Epithelial cell of proximal tubule (primary cell): Measurements from ENCODE around the gene CERS6. TPM values are rescaled to one million over a fixed set of nuclear protein-coding genes. Genes with fewer than 3 reads are reported as not detected.

Experiments used
- DNase-seq: peaks from one replicate; pipeline ENCODE4 v3.0.0-alpha.2; 2011; ENCODE audit warnings: low read depth
- H3K4me3 ChIP-seq: 2 replicates; pipeline ENCODE4 v1.5.1; 2011; ENCODE audit warnings: low read depth, mild to moderate bottlenecking, low read length
- CTCF ChIP-seq: conservative IDR thresholded peaks from 2 replicates; pipeline ENCODE4 v1.5.1; 2012; ENCODE audit warnings: low read depth, mild to moderate bottlenecking, low read length
- total RNA-seq: library from RNA; depleted of rRNA; stranded (reverse); fragments of >200 nt; gene quantifications from 2 replicates; pipeline ENCODE4 v1.2.3, GENCODE V29; 2015

CERS6 gene
- total RNA-seq, 1 donor from 2014 or later, result 11.6 TPM

- no peak for DNase-seq
- no peak for TF ChIP-seq CTCF
- no peak overlapping the region for H3K4me3 ChIP-seq
Measured at GRCh38 chr2:168594778-168595177, 138.7 kb downstream of the CERS6 start.

GRCh38 chr2:168596881-168597655 lies 141.0 kb downstream of the CERS6 start:
- TF ChIP-seq CTCF, result no peak
- no peak overlapping the region for H3K4me3 ChIP-seq
- no peak for DNase-seq

- TF ChIP-seq CTCF, result no peak
- H3K4me3 ChIP-seq, result no peak overlapping the region
- no peak for DNase-seq
Measured at GRCh38 chr2:168599738-168600137, 143.7 kb downstream of the CERS6 start.

- no peak overlapping the region for H3K4me3 ChIP-seq
- DNase-seq, result no peak
- no peak for TF ChIP-seq CTCF
Measured at GRCh38 chr2:168600949-168601348, 144.9 kb downstream of the CERS6 start.

GRCh38 chr2:168601741-168602140 lies 145.7 kb downstream of the CERS6 start:
- H3K4me3 ChIP-seq, result no peak overlapping the region
- no peak for TF ChIP-seq CTCF
- DNase-seq, result no peak

- no peak overlapping the region for H3K4me3 ChIP-seq
- TF ChIP-seq CTCF, result no peak
- DNase-seq, result no peak
Measured at GRCh38 chr2:168602379-168602778, 146.3 kb downstream of the CERS6 start.

- TF ChIP-seq CTCF, result no peak
- DNase-seq, result no peak
- H3K4me3 ChIP-seq, result no peak overlapping the region
Measured at GRCh38 chr2:168602846-168603401, 146.9 kb downstream of the CERS6 start.
